ENCODE data around the gene KCNC4.

Gene KCNC4

GRCh38 chr1:110254604-110255391 lies 44.7 kb downstream of the KCNC4 start:
- no peak for DNase-seq (ENCODE audit: low read depth)

- no peak for DNase-seq (ENCODE audit: low read depth)
Observed at GRCh38 chr1:110255392-110255787, 45.3 kb downstream of the KCNC4 start.

GRCh38 chr1:110258734-110259133 lies 48.6 kb downstream of the KCNC4 start:
- no peak for DNase-seq (ENCODE audit: low read depth)

- no peak for DNase-seq (ENCODE audit: low read depth)
Observed at GRCh38 chr1:110259770-110260169, 49.7 kb downstream of the KCNC4 start.
